WTC11 (cell line): Measurements from ENCODE around the gene SECISBP2. TPM values are rescaled to one million over a fixed set of nuclear protein-coding genes. Genes with fewer than 3 reads are reported as not detected.

Source experiments
- ATAC-seq: fragments of 200-7000 bp; cut with Tn5 transposase; 2 replicates; pipeline ENCODE4 v1.10.0; 2021; ENCODE audit warnings: mild to moderate bottlenecking, moderate library complexity
- CTCF ChIA-PET: fragments of 300-600 bp; sonication (Branson Sonifier 250); formaldehyde crosslinking; loops from one replicate; lab custom pipeline; 2021; ENCODE audit warnings: antibody characterized with exemption; lab: Charles Lee
- POLR2A ChIA-PET: fragments of 350-600 bp; sonication (Branson Sonifier 250); formaldehyde crosslinking; loops from one replicate; lab custom pipeline; 2021; ENCODE audit warnings: antibody characterized with exemption; lab: Charles Lee
- DNase-seq: peaks from one replicate; pipeline ENCODE4 v3.0.0; 2021; ENCODE audit warnings: low spot score
- H3K27ac Mint-ChIP-seq: 2 replicates; pipeline ENCODE4 v1.8.0; 2021; ENCODE audit warnings: mixed read lengths
- H3K27me3 Mint-ChIP-seq: 2 replicates; pipeline ENCODE4 v1.8.0; 2021; ENCODE audit warnings: low read depth, mild to moderate bottlenecking, moderate library complexity, mixed read lengths
- H3K36me3 Mint-ChIP-seq: 2 replicates; pipeline ENCODE4 v1.8.0; 2021; ENCODE audit warnings: mixed read lengths
- H3K4me1 Mint-ChIP-seq: 2 replicates; pipeline ENCODE4 v1.8.0; 2022; ENCODE audit warnings: mixed read lengths
- H3K4me3 Mint-ChIP-seq: 2 replicates; pipeline ENCODE4 v1.8.0; 2021; ENCODE audit warnings: mild to moderate bottlenecking, moderate library complexity, mixed read lengths
- H3K9me3 Mint-ChIP-seq: 2 replicates; pipeline ENCODE4 v1.8.0; 2021; ENCODE audit warnings: mixed read lengths
- CBFB ChIP-seq: sonication (generic); formaldehyde crosslinking; IDR thresholded peaks from 2 replicates; pipeline ENCODE4 v1.8.1; 2022; ENCODE audit warnings: mild to moderate bottlenecking, low read depth, missing genetic modification reagents
- ELF4 ChIP-seq: sonication (generic); formaldehyde crosslinking; IDR thresholded peaks from 2 replicates; pipeline ENCODE4 v1.8.1; 2022; ENCODE audit warnings: low read depth, mild to moderate bottlenecking, moderate library complexity, missing genetic modification reagents
- FOXJ3 ChIP-seq: sonication (generic); formaldehyde crosslinking; IDR thresholded peaks from 2 replicates; pipeline ENCODE4 v1.9.0; 2021; ENCODE audit warnings: missing genetic modification reagents, mild to moderate bottlenecking, borderline replicate concordance
- FOXP1 ChIP-seq: sonication (generic); formaldehyde crosslinking; IDR thresholded peaks from 2 replicates; pipeline ENCODE4 v1.8.0; 2022; ENCODE audit warnings: missing genetic modification reagents, mild to moderate bottlenecking, moderate library complexity, borderline replicate concordance
- GTF2I ChIP-seq: fragments of 250-450 bp; sonication (Bioruptor Pico); conservative IDR thresholded peaks from 2 replicates; pipeline ENCODE4 v1.4.0; 2021; ENCODE audit warnings: mild to moderate bottlenecking
- NFE2L1 ChIP-seq: sonication (generic); formaldehyde crosslinking; IDR thresholded peaks from 2 replicates; pipeline ENCODE4 v1.8.1; 2023; ENCODE audit warnings: missing genetic modification reagents
- NFYB ChIP-seq: sonication (generic); formaldehyde crosslinking; conservative IDR thresholded peaks from 2 replicates; pipeline ENCODE4 v1.8.0; 2022; ENCODE audit warnings: low read depth, missing genetic modification reagents
- RELA ChIP-seq: sonication (generic); formaldehyde crosslinking; IDR thresholded peaks from 2 replicates; pipeline ENCODE4 v1.8.1; 2022; ENCODE audit warnings: missing genetic modification reagents, mild to moderate bottlenecking, borderline replicate concordance
- TP53 ChIP-seq: sonication (generic); formaldehyde crosslinking; IDR thresholded peaks from 2 replicates; pipeline ENCODE4 v1.8.1; 2023; ENCODE audit warnings: mild to moderate bottlenecking, missing genetic modification reagents
- ZNF219 ChIP-seq: sonication (generic); formaldehyde crosslinking; IDR thresholded peaks from 2 replicates; pipeline ENCODE4 v1.8.0; 2023; ENCODE audit warnings: missing genetic modification reagents, mild to moderate bottlenecking, borderline replicate concordance
- total RNA-seq: library from RNA; stranded (reverse); gene quantifications from 3 replicates; pipeline ENCODE4 v1.2.3, GENCODE V29; 2021
- TF ChIP-seq, protein P1 (sequence below): fragments of 250-450 bp; sonication (Bioruptor Pico); IDR thresholded peaks from 2 replicates; pipeline ENCODE4 v2.1.2; 2022; ENCODE audit warnings: mild to moderate bottlenecking, moderate library complexity
- TF ChIP-seq, protein P2 (sequence below): sonication (generic); formaldehyde crosslinking; IDR thresholded peaks from 2 replicates; pipeline ENCODE4 v1.8.1; 2023; ENCODE audit warnings: mild to moderate bottlenecking, missing genetic modification reagents, borderline replicate concordance
- TF ChIP-seq, protein P3 (sequence below): sonication (generic); formaldehyde crosslinking; IDR thresholded peaks from 2 replicates; pipeline ENCODE4 v1.8.1; 2023; ENCODE audit warnings: mild to moderate bottlenecking, moderate library complexity, missing genetic modification reagents
- TF ChIP-seq, protein P4 (sequence below): fragments of 250-450 bp; sonication (Bioruptor Pico); IDR thresholded peaks from 2 replicates; pipeline ENCODE4 v1.9.0; 2021; ENCODE audit warnings: moderate library complexity, mild to moderate bottlenecking, inconsistent platforms, borderline replicate concordance
- TF ChIP-seq, protein P5 (sequence below): sonication (generic); formaldehyde crosslinking; IDR thresholded peaks from 2 replicates; pipeline ENCODE4 v1.8.0; 2023; ENCODE audit warnings: missing genetic modification reagents, mild to moderate bottlenecking, borderline replicate concordance
- TF ChIP-seq, protein P6 (sequence below): sonication (generic); formaldehyde crosslinking; IDR thresholded peaks from 2 replicates; pipeline ENCODE4 v1.8.0; 2022; ENCODE audit warnings: missing genetic modification reagents
- TF ChIP-seq, protein P7 (sequence below): sonication (generic); formaldehyde crosslinking; IDR thresholded peaks from 2 replicates; pipeline ENCODE4 v1.8.1; 2022; ENCODE audit warnings: low read depth, missing genetic modification reagents, borderline replicate concordance
- TF ChIP-seq, protein P8 (sequence below): sonication (generic); formaldehyde crosslinking; IDR thresholded peaks from 2 replicates; pipeline ENCODE4 v1.8.1; 2023; ENCODE audit warnings: mild to moderate bottlenecking, missing genetic modification reagents, moderate library complexity

The SECISBP2 gene
- total RNA-seq, 1 experiment from 2014 or later, result 66.2 TPM

DNA sequence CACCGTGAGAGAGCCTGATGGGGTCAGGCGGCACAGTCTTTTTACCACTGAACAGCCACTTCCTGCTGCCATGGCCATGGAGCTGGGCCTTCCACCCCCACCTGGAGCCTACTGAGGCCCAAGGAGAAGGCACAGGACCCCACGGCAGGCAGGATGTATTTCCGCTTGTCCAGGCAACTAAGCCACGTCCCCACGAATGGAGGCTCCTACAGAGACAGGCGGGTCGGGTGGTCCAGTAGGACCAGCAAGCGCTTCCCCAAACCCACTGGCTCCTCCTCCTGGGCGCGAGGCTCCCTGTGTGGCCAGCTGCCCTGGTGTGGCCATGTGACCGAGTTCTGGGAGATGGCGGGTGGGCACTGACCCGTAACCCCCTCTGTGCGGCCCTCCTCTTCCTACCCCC, 66.5 kb downstream of the SECISBP2 start (continued):
- TF ChIP-seq FOXP1 (CRISPR knock-in tag) (no peak), GTF2I (CRISPR knock-in tag) (no peak), CBFB (CRISPR knock-in tag) (no peak), FOXJ3 (CRISPR knock-in tag) (no peak), NFE2L1 (no peak)
- TF ChIP-seq, protein P1, sequence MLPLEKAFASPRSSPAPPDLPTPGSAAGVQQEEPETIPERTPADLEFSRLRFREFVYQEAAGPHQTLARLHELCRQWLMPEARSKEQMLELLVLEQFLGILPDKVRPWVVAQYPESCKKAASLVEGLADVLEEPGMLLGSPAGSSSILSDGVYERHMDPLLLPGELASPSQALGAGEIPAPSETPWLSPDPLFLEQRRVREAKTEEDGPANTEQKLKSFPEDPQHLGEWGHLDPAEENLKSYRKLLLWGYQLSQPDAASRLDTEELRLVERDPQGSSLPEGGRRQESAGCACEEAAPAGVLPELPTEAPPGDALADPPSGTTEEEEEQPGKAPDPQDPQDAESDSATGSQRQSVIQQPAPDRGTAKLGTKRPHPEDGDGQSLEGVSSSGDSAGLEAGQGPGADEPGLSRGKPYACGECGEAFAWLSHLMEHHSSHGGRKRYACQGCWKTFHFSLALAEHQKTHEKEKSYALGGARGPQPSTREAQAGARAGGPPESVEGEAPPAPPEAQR (CRISPR knock-in tag), result no peak

DNA sequence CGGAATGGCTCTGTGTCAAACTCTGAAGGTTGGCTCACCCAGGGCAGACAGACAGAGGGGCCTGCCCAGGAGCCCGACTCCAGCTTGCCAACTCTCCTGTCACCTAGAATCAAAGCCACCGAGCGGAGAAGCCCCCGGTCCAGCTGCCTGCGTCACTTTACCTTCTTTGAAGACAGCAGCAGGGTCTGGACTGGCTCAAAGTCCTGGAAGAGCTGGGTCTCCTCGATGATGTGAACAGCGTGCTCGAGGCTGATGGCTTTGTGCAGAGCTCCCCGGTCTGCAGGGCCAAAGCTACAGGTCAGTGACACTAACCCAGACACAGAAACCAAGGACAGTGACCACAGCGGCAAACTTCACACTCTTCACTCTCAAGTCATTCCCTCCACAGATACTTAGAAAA, 67.9 kb downstream of the SECISBP2 start:
- H3K27ac Mint-ChIP-seq, result no peak overlapping the region
- CTCF ChIA-PET, result no interaction called here
- no peaks in the 10 kb centered on the region for H3K9me3 Mint-ChIP-seq
- no peak for ATAC-seq
- H3K4me1 Mint-ChIP-seq, result no peaks in the 10 kb centered on the region
- no peak for DNase-seq
- peaks cover 55% of the 10 kb centered on the region for H3K36me3 Mint-ChIP-seq
- POLR2A ChIA-PET, result no interaction called here
- no peaks in the 10 kb centered on the region for H3K27me3 Mint-ChIP-seq
- H3K4me3 Mint-ChIP-seq, result no peak overlapping the region
- TF ChIP-seq, protein P2, sequence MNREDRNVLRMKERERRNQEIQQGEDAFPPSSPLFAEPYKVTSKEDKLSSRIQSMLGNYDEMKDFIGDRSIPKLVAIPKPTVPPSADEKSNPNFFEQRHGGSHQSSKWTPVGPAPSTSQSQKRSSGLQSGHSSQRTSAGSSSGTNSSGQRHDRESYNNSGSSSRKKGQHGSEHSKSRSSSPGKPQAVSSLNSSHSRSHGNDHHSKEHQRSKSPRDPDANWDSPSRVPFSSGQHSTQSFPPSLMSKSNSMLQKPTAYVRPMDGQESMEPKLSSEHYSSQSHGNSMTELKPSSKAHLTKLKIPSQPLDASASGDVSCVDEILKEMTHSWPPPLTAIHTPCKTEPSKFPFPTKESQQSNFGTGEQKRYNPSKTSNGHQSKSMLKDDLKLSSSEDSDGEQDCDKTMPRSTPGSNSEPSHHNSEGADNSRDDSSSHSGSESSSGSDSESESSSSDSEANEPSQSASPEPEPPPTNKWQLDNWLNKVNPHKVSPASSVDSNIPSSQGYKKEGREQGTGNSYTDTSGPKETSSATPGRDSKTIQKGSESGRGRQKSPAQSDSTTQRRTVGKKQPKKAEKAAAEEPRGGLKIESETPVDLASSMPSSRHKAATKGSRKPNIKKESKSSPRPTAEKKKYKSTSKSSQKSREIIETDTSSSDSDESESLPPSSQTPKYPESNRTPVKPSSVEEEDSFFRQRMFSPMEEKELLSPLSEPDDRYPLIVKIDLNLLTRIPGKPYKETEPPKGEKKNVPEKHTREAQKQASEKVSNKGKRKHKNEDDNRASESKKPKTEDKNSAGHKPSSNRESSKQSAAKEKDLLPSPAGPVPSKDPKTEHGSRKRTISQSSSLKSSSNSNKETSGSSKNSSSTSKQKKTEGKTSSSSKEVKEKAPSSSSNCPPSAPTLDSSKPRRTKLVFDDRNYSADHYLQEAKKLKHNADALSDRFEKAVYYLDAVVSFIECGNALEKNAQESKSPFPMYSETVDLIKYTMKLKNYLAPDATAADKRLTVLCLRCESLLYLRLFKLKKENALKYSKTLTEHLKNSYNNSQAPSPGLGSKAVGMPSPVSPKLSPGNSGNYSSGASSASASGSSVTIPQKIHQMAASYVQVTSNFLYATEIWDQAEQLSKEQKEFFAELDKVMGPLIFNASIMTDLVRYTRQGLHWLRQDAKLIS, result no peak
- TF ChIP-seq ELF4 (CRISPR knock-in tag) (no peak), ZNF219 (CRISPR knock-in tag) (no peak), RELA (no peak), TP53 (CRISPR knock-in tag) (no peak), NFYB (CRISPR knock-in tag) (no peak)
- TF ChIP-seq, protein P3, sequence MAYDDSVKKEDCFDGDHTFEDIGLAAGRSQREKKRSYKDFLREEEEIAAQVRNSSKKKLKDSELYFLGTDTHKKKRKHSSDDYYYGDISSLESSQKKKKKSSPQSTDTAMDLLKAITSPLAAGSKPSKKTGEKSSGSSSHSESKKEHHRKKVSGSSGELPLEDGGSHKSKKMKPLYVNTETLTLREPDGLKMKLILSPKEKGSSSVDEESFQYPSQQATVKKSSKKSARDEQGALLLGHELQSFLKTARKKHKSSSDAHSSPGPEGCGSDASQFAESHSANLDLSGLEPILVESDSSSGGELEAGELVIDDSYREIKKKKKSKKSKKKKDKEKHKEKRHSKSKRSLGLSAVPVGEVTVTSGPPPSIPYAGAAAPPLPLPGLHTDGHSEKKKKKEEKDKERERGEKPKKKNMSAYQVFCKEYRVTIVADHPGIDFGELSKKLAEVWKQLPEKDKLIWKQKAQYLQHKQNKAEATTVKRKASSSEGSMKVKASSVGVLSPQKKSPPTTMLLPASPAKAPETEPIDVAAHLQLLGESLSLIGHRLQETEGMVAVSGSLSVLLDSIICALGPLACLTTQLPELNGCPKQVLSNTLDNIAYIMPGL, result no peak
- TF ChIP-seq, protein P4, sequence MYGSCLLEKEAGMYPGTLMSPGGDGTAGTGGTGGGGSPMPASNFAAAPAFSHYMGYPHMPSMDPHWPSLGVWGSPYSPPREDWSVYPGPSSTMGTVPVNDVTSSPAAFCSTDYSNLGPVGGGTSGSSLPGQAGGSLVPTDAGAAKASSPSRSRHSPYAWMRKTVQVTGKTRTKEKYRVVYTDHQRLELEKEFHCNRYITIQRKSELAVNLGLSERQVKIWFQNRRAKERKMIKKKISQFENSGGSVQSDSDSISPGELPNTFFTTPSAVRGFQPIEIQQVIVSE (CRISPR knock-in tag), result no peak
- TF ChIP-seq, protein P5, sequence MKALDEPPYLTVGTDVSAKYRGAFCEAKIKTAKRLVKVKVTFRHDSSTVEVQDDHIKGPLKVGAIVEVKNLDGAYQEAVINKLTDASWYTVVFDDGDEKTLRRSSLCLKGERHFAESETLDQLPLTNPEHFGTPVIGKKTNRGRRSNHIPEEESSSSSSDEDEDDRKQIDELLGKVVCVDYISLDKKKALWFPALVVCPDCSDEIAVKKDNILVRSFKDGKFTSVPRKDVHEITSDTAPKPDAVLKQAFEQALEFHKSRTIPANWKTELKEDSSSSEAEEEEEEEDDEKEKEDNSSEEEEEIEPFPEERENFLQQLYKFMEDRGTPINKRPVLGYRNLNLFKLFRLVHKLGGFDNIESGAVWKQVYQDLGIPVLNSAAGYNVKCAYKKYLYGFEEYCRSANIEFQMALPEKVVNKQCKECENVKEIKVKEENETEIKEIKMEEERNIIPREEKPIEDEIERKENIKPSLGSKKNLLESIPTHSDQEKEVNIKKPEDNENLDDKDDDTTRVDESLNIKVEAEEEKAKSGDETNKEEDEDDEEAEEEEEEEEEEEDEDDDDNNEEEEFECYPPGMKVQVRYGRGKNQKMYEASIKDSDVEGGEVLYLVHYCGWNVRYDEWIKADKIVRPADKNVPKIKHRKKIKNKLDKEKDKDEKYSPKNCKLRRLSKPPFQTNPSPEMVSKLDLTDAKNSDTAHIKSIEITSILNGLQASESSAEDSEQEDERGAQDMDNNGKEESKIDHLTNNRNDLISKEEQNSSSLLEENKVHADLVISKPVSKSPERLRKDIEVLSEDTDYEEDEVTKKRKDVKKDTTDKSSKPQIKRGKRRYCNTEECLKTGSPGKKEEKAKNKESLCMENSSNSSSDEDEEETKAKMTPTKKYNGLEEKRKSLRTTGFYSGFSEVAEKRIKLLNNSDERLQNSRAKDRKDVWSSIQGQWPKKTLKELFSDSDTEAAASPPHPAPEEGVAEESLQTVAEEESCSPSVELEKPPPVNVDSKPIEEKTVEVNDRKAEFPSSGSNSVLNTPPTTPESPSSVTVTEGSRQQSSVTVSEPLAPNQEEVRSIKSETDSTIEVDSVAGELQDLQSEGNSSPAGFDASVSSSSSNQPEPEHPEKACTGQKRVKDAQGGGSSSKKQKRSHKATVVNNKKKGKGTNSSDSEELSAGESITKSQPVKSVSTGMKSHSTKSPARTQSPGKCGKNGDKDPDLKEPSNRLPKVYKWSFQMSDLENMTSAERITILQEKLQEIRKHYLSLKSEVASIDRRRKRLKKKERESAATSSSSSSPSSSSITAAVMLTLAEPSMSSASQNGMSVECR (CRISPR knock-in tag), result no peak
- TF ChIP-seq, protein P6, sequence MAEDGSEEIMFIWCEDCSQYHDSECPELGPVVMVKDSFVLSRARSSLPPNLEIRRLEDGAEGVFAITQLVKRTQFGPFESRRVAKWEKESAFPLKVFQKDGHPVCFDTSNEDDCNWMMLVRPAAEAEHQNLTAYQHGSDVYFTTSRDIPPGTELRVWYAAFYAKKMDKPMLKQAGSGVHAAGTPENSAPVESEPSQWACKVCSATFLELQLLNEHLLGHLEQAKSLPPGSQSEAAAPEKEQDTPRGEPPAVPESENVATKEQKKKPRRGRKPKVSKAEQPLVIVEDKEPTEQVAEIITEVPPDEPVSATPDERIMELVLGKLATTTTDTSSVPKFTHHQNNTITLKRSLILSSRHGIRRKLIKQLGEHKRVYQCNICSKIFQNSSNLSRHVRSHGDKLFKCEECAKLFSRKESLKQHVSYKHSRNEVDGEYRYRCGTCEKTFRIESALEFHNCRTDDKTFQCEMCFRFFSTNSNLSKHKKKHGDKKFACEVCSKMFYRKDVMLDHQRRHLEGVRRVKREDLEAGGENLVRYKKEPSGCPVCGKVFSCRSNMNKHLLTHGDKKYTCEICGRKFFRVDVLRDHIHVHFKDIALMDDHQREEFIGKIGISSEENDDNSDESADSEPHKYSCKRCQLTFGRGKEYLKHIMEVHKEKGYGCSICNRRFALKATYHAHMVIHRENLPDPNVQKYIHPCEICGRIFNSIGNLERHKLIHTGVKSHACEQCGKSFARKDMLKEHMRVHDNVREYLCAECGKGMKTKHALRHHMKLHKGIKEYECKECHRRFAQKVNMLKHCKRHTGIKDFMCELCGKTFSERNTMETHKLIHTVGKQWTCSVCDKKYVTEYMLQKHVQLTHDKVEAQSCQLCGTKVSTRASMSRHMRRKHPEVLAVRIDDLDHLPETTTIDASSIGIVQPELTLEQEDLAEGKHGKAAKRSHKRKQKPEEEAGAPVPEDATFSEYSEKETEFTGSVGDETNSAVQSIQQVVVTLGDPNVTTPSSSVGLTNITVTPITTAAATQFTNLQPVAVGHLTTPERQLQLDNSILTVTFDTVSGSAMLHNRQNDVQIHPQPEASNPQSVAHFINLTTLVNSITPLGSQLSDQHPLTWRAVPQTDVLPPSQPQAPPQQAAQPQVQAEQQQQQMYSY (CRISPR knock-in tag), result no peak
- TF ChIP-seq, protein P7, sequence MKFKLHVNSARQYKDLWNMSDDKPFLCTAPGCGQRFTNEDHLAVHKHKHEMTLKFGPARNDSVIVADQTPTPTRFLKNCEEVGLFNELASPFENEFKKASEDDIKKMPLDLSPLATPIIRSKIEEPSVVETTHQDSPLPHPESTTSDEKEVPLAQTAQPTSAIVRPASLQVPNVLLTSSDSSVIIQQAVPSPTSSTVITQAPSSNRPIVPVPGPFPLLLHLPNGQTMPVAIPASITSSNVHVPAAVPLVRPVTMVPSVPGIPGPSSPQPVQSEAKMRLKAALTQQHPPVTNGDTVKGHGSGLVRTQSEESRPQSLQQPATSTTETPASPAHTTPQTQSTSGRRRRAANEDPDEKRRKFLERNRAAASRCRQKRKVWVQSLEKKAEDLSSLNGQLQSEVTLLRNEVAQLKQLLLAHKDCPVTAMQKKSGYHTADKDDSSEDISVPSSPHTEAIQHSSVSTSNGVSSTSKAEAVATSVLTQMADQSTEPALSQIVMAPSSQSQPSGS (CRISPR knock-in tag), result no peak
- TF ChIP-seq, protein P8, sequence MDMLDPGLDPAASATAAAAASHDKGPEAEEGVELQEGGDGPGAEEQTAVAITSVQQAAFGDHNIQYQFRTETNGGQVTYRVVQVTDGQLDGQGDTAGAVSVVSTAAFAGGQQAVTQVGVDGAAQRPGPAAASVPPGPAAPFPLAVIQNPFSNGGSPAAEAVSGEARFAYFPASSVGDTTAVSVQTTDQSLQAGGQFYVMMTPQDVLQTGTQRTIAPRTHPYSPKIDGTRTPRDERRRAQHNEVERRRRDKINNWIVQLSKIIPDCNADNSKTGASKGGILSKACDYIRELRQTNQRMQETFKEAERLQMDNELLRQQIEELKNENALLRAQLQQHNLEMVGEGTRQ, result no peak
